HEK293 (cell line): ENCODE results near the gene IL1RAPL1.
"Not testable (repeated sequence)": the region's sequence is repeated elsewhere in the genome, so short reads cannot be mapped to it uniquely, and the experiment has no call there.

Experiments
- CTCF ChIA-PET: fragments of 350-600 bp; formaldehyde crosslinking; extraction: SDS; loops from one replicate; lab custom pipeline; 2021; ENCODE audit warnings: antibody characterized with exemption; lab: Yijun Ruan, JAX
- POLR2A ChIA-PET: fragments of 300-600 bp; formaldehyde crosslinking; extraction: SDS; loops from one replicate; lab custom pipeline; 2020; ENCODE audit warnings: antibody characterized with exemption, inconsistent platforms; lab: Yijun Ruan, JAX
- H3K27ac ChIP-seq: fragments of 200-500 bp; sonication (Bioruptor generic); 2 replicates; pipeline ENCODE4 v1.5.1; 2014; ENCODE audit warnings: low read depth, low read length, control low read depth, inconsistent platforms; ENCODE audit errors: extremely low read depth
- H3K36me3 ChIP-seq, 2 experiments: fragments of 200-500 bp in 1 of 2; sonication (Bioruptor generic) in 1 of 2; 1 replicate in 1 of 2; 2 replicates in 1 of 2; pipeline ENCODE4 v1.5.1; 2014 to 2017; ENCODE audit warnings: inconsistent platforms in 2 of 2, low read length in 2 of 2; ENCODE audit not compliant: control insufficient read depth in 2 of 2, insufficient read depth in 1 of 2
- H3K4me1 ChIP-seq: fragments of 200-500 bp; sonication (Bioruptor generic); 2 replicates; pipeline ENCODE4 v1.5.1; 2014; ENCODE audit warnings: mild to moderate bottlenecking, low read length, inconsistent platforms; ENCODE audit not compliant: control insufficient read depth, insufficient read depth
- H3K4me3 ChIP-seq: 2 replicates; pipeline ENCODE4 v1.5.1; 2011; ENCODE audit warnings: low read depth, mild to moderate bottlenecking, control low read depth, low read length, moderate library complexity
- H3K9me3 ChIP-seq: fragments of 200-500 bp; sonication (Bioruptor generic); 2 replicates; pipeline ENCODE4 v1.5.1; 2014; ENCODE audit warnings: low read depth, low read length, inconsistent platforms; ENCODE audit not compliant: control insufficient read depth, insufficient read depth
- EGR2 ChIP-seq: fragments of 450-650 bp; formaldehyde crosslinking; IDR thresholded peaks from 2 replicates; pipeline ENCODE4 v1.5.1; 2016; ENCODE audit warnings: low read depth, missing biosample characterization, missing genetic modification characterization
- GLI4 ChIP-seq: fragments of 450-650 bp; formaldehyde crosslinking; IDR thresholded peaks from 2 replicates; pipeline ENCODE4 v1.5.1; 2016; ENCODE audit warnings: missing biosample characterization, missing genetic modification characterization
- INSM2 ChIP-seq: fragments of 450-650 bp; formaldehyde crosslinking; IDR thresholded peaks from 2 replicates; pipeline ENCODE4 v1.5.1; 2016; ENCODE audit warnings: missing biosample characterization, missing genetic modification characterization
- KLF1 ChIP-seq: fragments of 450-650 bp; formaldehyde crosslinking; IDR thresholded peaks from 2 replicates; pipeline ENCODE4 v1.5.1; 2016; ENCODE audit warnings: missing biosample characterization, missing genetic modification characterization
- YY2 ChIP-seq: fragments of 450-650 bp; formaldehyde crosslinking; IDR thresholded peaks from 2 replicates; pipeline ENCODE4 v1.5.1; 2016; ENCODE audit warnings: missing biosample characterization, missing genetic modification characterization
- ZBTB1 ChIP-seq: fragments of 450-650 bp; formaldehyde crosslinking; IDR thresholded peaks from 2 replicates; pipeline ENCODE4 v1.5.1; 2016; ENCODE audit warnings: missing biosample characterization, missing genetic modification characterization
- ZBTB17 ChIP-seq: fragments of 450-650 bp; formaldehyde crosslinking; IDR thresholded peaks from 2 replicates; pipeline ENCODE4 v1.5.1; 2016; ENCODE audit warnings: missing biosample characterization, missing genetic modification characterization
- ZBTB44 ChIP-seq: fragments of 450-650 bp; IDR thresholded peaks from 2 replicates; pipeline ENCODE4 v1.5.1; 2018; ENCODE audit warnings: missing biosample characterization, mild to moderate bottlenecking, missing genetic modification characterization
- ZBTB49 ChIP-seq: fragments of 450-650 bp; formaldehyde crosslinking; IDR thresholded peaks from 2 replicates; pipeline ENCODE4 v1.5.1; 2016; ENCODE audit warnings: missing biosample characterization, missing genetic modification characterization, low read depth
- ZNF121 ChIP-seq: fragments of 450-650 bp; formaldehyde crosslinking; IDR thresholded peaks from 2 replicates; pipeline ENCODE4 v1.5.1; 2016; ENCODE audit warnings: missing biosample characterization, missing genetic modification characterization
- ZNF138 ChIP-seq: fragments of 450-650 bp; formaldehyde crosslinking; IDR thresholded peaks from 2 replicates; pipeline ENCODE4 v1.5.1; 2016; ENCODE audit warnings: missing biosample characterization, missing genetic modification characterization, borderline replicate concordance
- ZNF155 ChIP-seq: fragments of 450-650 bp; formaldehyde crosslinking; IDR thresholded peaks from 2 replicates; pipeline ENCODE4 v1.5.1; 2016; ENCODE audit warnings: missing biosample characterization, missing genetic modification characterization
- ZNF19 ChIP-seq: fragments of 450-650 bp; formaldehyde crosslinking; IDR thresholded peaks from 2 replicates; pipeline ENCODE4; 2016; ENCODE audit warnings: missing biosample characterization, missing genetic modification characterization, low read depth
- ZNF221 ChIP-seq: fragments of 450-650 bp; formaldehyde crosslinking; IDR thresholded peaks from 2 replicates; pipeline ENCODE4 v1.5.1; 2017; ENCODE audit warnings: missing biosample characterization, missing genetic modification characterization, borderline replicate concordance
- ZNF24 ChIP-seq: fragments of 450-650 bp; formaldehyde crosslinking; IDR thresholded peaks from 2 replicates; pipeline ENCODE4 v1.5.1; 2016; ENCODE audit warnings: missing biosample characterization, missing genetic modification characterization
- ZNF266 ChIP-seq: fragments of 450-650 bp; formaldehyde crosslinking; IDR thresholded peaks from 2 replicates; pipeline ENCODE4 v1.5.1; 2016; ENCODE audit warnings: missing biosample characterization, missing genetic modification characterization, low read depth
- ZNF341 ChIP-seq: fragments of 450-650 bp; formaldehyde crosslinking; IDR thresholded peaks from 2 replicates; pipeline ENCODE4; 2016; ENCODE audit warnings: low read depth, missing biosample characterization, missing genetic modification characterization
- ZNF362 ChIP-seq: fragments of 450-650 bp; formaldehyde crosslinking; IDR thresholded peaks from 2 replicates; pipeline ENCODE4 v1.5.1; 2016; ENCODE audit warnings: missing biosample characterization, missing genetic modification characterization
- ZNF404 ChIP-seq: fragments of 450-650 bp; formaldehyde crosslinking; IDR thresholded peaks from 2 replicates; pipeline ENCODE4 v1.5.1; 2017; ENCODE audit warnings: missing biosample characterization, missing genetic modification characterization
- ZNF423 ChIP-seq: fragments of 450-650 bp; formaldehyde crosslinking; IDR thresholded peaks from 2 replicates; pipeline ENCODE4 v1.5.1; 2016; ENCODE audit warnings: missing biosample characterization, missing genetic modification characterization
- ZNF561 ChIP-seq: fragments of 450-650 bp; IDR thresholded peaks from 2 replicates; pipeline ENCODE4 v1.5.1; 2018; ENCODE audit warnings: missing biosample characterization, missing genetic modification characterization, borderline replicate concordance

IL1RAPL1 gene

GRCh38 chrX:29359276-29359675, 772.0 kb downstream of the IL1RAPL1 start:
- H3K36me3 ChIP-seq: no peaks in the 10 kb centered on the region
- no peaks in the 10 kb centered on the region for H3K4me1 ChIP-seq
- TF ChIP-seq ZNF155 (tag by site-specific recombination): no peak
- no peak for TF ChIP-seq ZNF404 (tag by site-specific recombination)
- no peak for TF ChIP-seq ZNF138 (tag by site-specific recombination)
- TF ChIP-seq GLI4: no peak
- no peak for TF ChIP-seq ZNF362 (tag by site-specific recombination)
- no peak for TF ChIP-seq ZBTB44 (tag by site-specific recombination)
- TF ChIP-seq ZNF266 (tag by site-specific recombination): no peak
- no peak for TF ChIP-seq ZNF19 (tag by site-specific recombination)
- H3K27ac ChIP-seq: no peak overlapping the region
- ChIA-PET POLR2A (no interaction called here), CTCF (no interaction called here)
- no peaks in the 10 kb centered on the region for H3K9me3 ChIP-seq
- H3K4me3 ChIP-seq: no peak overlapping the region

- CTCF ChIA-PET, H3K36me3 ChIP-seq, H3K4me1 ChIP-seq, H3K9me3 ChIP-seq, H3K4me3 ChIP-seq, H3K27ac ChIP-seq, POLR2A ChIA-PET: not testable (repeated sequence)
These were observed 787.5 kb downstream of the IL1RAPL1 start for GRCh38 chrX:29374765-29375164.

- H3K27ac ChIP-seq: no peak overlapping the region
- no peaks in the 10 kb centered on the region for H3K36me3 ChIP-seq
- H3K9me3 ChIP-seq: no peaks in the 10 kb centered on the region
- POLR2A ChIA-PET: no interaction called here
- TF ChIP-seq ZNF423 (tag by site-specific recombination) (no peak), EGR2 (tag by site-specific recombination) (no peak), ZNF362 (tag by site-specific recombination) (no peak), ZNF561 (tag by site-specific recombination) (no peak), ZNF266 (tag by site-specific recombination) (no peak), ZBTB49 (no peak), KLF1 (no peak), ZBTB17 (no peak), ZBTB1 (tag by site-specific recombination) (no peak), ZNF341 (no peak), YY2 (tag by site-specific recombination) (no peak), ZNF24 (tag by site-specific recombination) (no peak), ZNF221 (tag by site-specific recombination) (no peak), ZNF121 (tag by site-specific recombination) (no peak), INSM2 (tag by site-specific recombination) (no peak)
- no peak overlapping the region for H3K4me3 ChIP-seq
- no peaks in the 10 kb centered on the region for H3K4me1 ChIP-seq
- CTCF ChIA-PET: interaction anchor here (0.6 kb wide), 1 partner anchor 182 kb away, joined by 3 read pairs; no protein-coding TSS in a partner anchor
These were observed 789.3 kb downstream of the IL1RAPL1 start for GRCh38 chrX:29376584-29376983.
